HepG2 (cell line): ENCODE measurements around the gene EFCAB14. TPM values are rescaled to one million over a fixed set of nuclear protein-coding genes. Genes with fewer than 3 reads are reported as not detected.

Experiments used
- ATAC-seq: fragments of 200-7000 bp; cut with Tn5 transposase; 3 replicates; pipeline ENCODE4 v1.9.1; 2020; ENCODE audit warnings: mild to moderate bottlenecking, moderate library complexity
- BruUV-seq: library from RNA; stranded (reverse); fragments of 400-500 nt; replicated peaks from 2 replicates; lab custom pipeline; 2021; lab: Mats Ljungman, UMichigan
- CTCF ChIA-PET: fragments of 300-600 bp; formaldehyde crosslinking; extraction: SDS; loops from one replicate; lab custom pipeline; 2021; ENCODE audit warnings: low total read pairs, inconsistent platforms, low intra/inter-chr PET ratio; lab: Yijun Ruan, JAX
- POLR2A ChIA-PET: fragments of 350-600 bp; sonication (Branson Sonifier 250); formaldehyde crosslinking; loops from one replicate; lab custom pipeline; 2020; ENCODE audit warnings: antibody characterized with exemption, inconsistent platforms; lab: Yijun Ruan, JAX
- DNase-seq: peaks from one replicate; pipeline ENCODE4 v3.0.0-alpha.2; 2015; ENCODE audit warnings: low spot score
- FAIRE-seq: peaks from 3 replicates; lab custom pipeline; 2011; peaks lifted over from hg19 to GRCh38; lab: Jason Lieb, UNC
- H2AFZ ChIP-seq: one replicate; pipeline ENCODE4 v1.6.1; 2011; ENCODE audit warnings: low read length, inconsistent platforms
- H3K27ac ChIP-seq: fragments of 300-600 bp; 3 replicates; pipeline ENCODE4 v1.8.0; 2011; ENCODE audit warnings: mixed run types, mild to moderate bottlenecking, mixed read lengths, low read length, inconsistent platforms; ENCODE audit not compliant: insufficient read depth; ENCODE audit errors: extremely low read length
- H3K27me3 ChIP-seq, 2 experiments: fragments of 200-600 bp in 1 of 2; 2 replicates in 1 of 2; 3 replicates in 1 of 2; pipeline versions ENCODE4 v1.6.0 to v1.8.0; 2011; ENCODE audit warnings: low read length in 2 of 2, mild to moderate bottlenecking in 2 of 2, moderate library complexity in 2 of 2, inconsistent platforms in 1 of 2; ENCODE audit not compliant: insufficient read depth in 2 of 2, control insufficient read depth in 1 of 2
- H3K36me3 ChIP-seq, 2 experiments: fragments of 200-600 bp in 1 of 2; replicated peaks in 1 of 2; 2 replicates in 1 of 2; 3 replicates in 1 of 2; pipeline versions ENCODE4 v1.5.1 to v1.8.0; 2011; ENCODE audit warnings: low read length in 2 of 2, inconsistent platforms in 1 of 2; ENCODE audit not compliant: insufficient read depth in 2 of 2, control insufficient read depth in 1 of 2
- H3K4me1 ChIP-seq: 2 replicates; pipeline ENCODE4 v1.5.1; 2012; ENCODE audit warnings: low read length, inconsistent platforms; ENCODE audit not compliant: insufficient read depth
- H3K4me2 ChIP-seq: 2 replicates; pipeline ENCODE4 v1.6.0; 2011; ENCODE audit warnings: low read depth, low read length, inconsistent platforms
- H3K4me3 ChIP-seq, 3 experiments: fragments of 200-600 bp in 1 of 3; sonication (generic), shearing (Covaris generic) in 1 of 3; replicated peaks in 1 of 3; 2 replicates each; pipeline ENCODE4 v1.5.1; 2011 to 2016; ENCODE audit warnings: low read length in 3 of 3, inconsistent platforms in 2 of 3, low read depth in 2 of 3, mild to moderate bottlenecking in 2 of 3, control low read depth in 1 of 3, mixed read lengths in 1 of 3; ENCODE audit not compliant: insufficient read depth in 1 of 3
- H3K79me2 ChIP-seq: one replicate; pipeline ENCODE4 v1.6.1; 2011; ENCODE audit warnings: low read length, inconsistent platforms; ENCODE audit not compliant: insufficient read depth
- H3K9ac ChIP-seq: 2 replicates; pipeline ENCODE4 v1.6.0; 2011; ENCODE audit warnings: mild to moderate bottlenecking, low read depth, low read length, inconsistent platforms; ENCODE audit not compliant: insufficient read depth
- H3K9me3 ChIP-seq: 2 replicates; pipeline ENCODE4 v1.5.1; 2012; ENCODE audit warnings: mild to moderate bottlenecking, low read length
- H4K20me1 ChIP-seq: 2 replicates; pipeline ENCODE4 v1.6.0; 2011; ENCODE audit warnings: inconsistent platforms, mild to moderate bottlenecking, low read length, moderate library complexity; ENCODE audit not compliant: insufficient read depth
- HMG20B ChIP-seq: conservative IDR thresholded peaks from 2 replicates; pipeline ENCODE4 v1.6.1; 2016; ENCODE audit warnings: missing genetic modification reagents, missing compliant biosample characterization
- IKZF4 ChIP-seq: sonication (generic); formaldehyde crosslinking; IDR thresholded peaks from 2 replicates; pipeline ENCODE4 v1.5.1; 2020; ENCODE audit warnings: borderline replicate concordance, mild to moderate bottlenecking, low read depth, missing genetic modification reagents; ENCODE audit errors: not compliant biosample characterization
- MAFF ChIP-seq: IDR thresholded peaks from 2 replicates; pipeline ENCODE4 v1.6.1; 2011; ENCODE audit warnings: low read depth, low read length, improper control_type of control experiment
- MAFK ChIP-seq, 2 experiments: IDR thresholded peaks in 1 of 2; conservative IDR thresholded peaks in 1 of 2; 2 replicates each; pipeline ENCODE4 v1.6.1; 2011; ENCODE audit warnings: improper control_type of control experiment in 2 of 2, low read length in 2 of 2
- MTA1 ChIP-seq: sonication (generic); formaldehyde crosslinking; IDR thresholded peaks from 2 replicates; pipeline ENCODE4 v1.4.0; 2020; ENCODE audit warnings: missing genetic modification reagents, mild to moderate bottlenecking, borderline replicate concordance
- NR2F6 ChIP-seq, 2 experiments: IDR thresholded peaks; 2 replicates each; pipeline ENCODE4 v1.6.1; 2016; ENCODE audit warnings: antibody characterized with exemption in 1 of 2, mild to moderate bottlenecking in 1 of 2
- RELA ChIP-seq: sonication (generic); formaldehyde crosslinking; IDR thresholded peaks from 2 replicates; pipeline ENCODE4 v1.4.0; 2020; ENCODE audit warnings: missing genetic modification reagents
- SNAPC4 ChIP-seq: sonication (generic); formaldehyde crosslinking; IDR thresholded peaks from 2 replicates; pipeline ENCODE4 v1.4.0; 2020; ENCODE audit warnings: mild to moderate bottlenecking, missing genetic modification reagents
- SRSF9 ChIP-seq: fragments of 200-400 bp; formaldehyde crosslinking; IDR thresholded peaks from 2 replicates; pipeline ENCODE4 v1.6.1; 2018; ENCODE audit warnings: borderline replicate concordance, mild to moderate bottlenecking, low read depth, low read length; ENCODE audit not compliant: insufficient read depth, poor library complexity, severe bottlenecking
- YEATS2 ChIP-seq: sonication (generic); formaldehyde crosslinking; IDR thresholded peaks from 2 replicates; pipeline ENCODE4 v1.4.0; 2020; ENCODE audit warnings: missing genetic modification reagents, borderline replicate concordance
- ZSCAN5A ChIP-seq: sonication (generic); formaldehyde crosslinking; IDR thresholded peaks from 2 replicates; pipeline ENCODE4 v1.8.0; 2022; ENCODE audit warnings: mild to moderate bottlenecking, missing genetic modification reagents, borderline replicate concordance
- in situ Hi-C: cut with HindIII; loops from 2 replicates; pipeline ENCODE4 v1.10.0; 2017; ENCODE audit warnings: low pct_unique_long_range_greater_than_20kb; ENCODE audit not compliant: extremely low pct_ligation_motif_present
- intact Hi-C: fragments of 100-400 bp; cut with micrococcal nuclease; formaldehyde crosslinking; loops from one replicate; pipeline ENCODE4 v1.10.0; 2022; ENCODE audit not compliant: unreplicated experiment
- polyA plus RNA-seq, 8 experiments: library from polyadenylated mRNA; depleted of rRNA in 3 of 8; stranded (reverse) in 7 of 8; unstranded in 1 of 8; fragments of >200 nt; fragmentation: Illumina TruSeq in 4 of 8; extraction: Trizol in 4 of 8; gene quantifications; 2 replicates each; pipeline versions ENCODE4 v1.2.1 to v1.2.3, GENCODE V29; 2011 to 2016; ENCODE audit warnings: low read depth in 4 of 8, missing spikeins in 1 of 8, mixed read lengths in 1 of 8; ENCODE audit not compliant: insufficient read depth in 1 of 8
- total RNA-seq, 5 experiments: library from RNA; depleted of rRNA; stranded (reverse); fragments of >200 nt; fragmentation: Illumina TruSeq; extraction: Trizol; gene quantifications; 2 replicates each; pipeline ENCODE4 v1.2.3, GENCODE V29; 2016; ENCODE audit warnings: low read depth in 1 of 5

EFCAB14 gene
- total and polyA plus RNA-seq, 2 of the 13 experiments (the other 11 are each of a cell fraction or from before 2014, with no cell fraction given) = 13.4 to 17.9 TPM

GRCh38 chr1:46761740-46762139, 42.8 kb upstream of the EFCAB14 start:
- in situ Hi-C loops = no loop called here
- no peaks in the 10 kb centered on the region for H4K20me1 ChIP-seq
- no peak for FAIRE-seq

More at GRCh38 chr1:46761740-46762139, 42.8 kb upstream of the EFCAB14 start:
- ATAC-seq (no peak), DNase-seq (no peak)
- H2AFZ ChIP-seq = no peak overlapping the region
- H3K27ac ChIP-seq = no peak overlapping the region
- H3K9ac ChIP-seq = no peak overlapping the region
- ChIA-PET POLR2A (no interaction called here), CTCF (no interaction called here)
- H3K4me3 ChIP-seq = no peak overlapping the region
- H3K4me2 ChIP-seq = no peak overlapping the region
- H3K9me3 ChIP-seq = no peaks in the 10 kb centered on the region
- no TSS peak for BruUV-seq
- no peaks in the 10 kb centered on the region for H3K27me3 ChIP-seq
- no peak for TF ChIP-seq SNAPC4 (CRISPR knock-in tag)
- peak; percentile 22; the same call in 1 of the 2 replicates for TF ChIP-seq MAFF
- no peak for TF ChIP-seq NR2F6 (IDR thresholded peaks at IDR 0.05)
- no peak for TF ChIP-seq NR2F6 (CRISPR knock-in tag; IDR thresholded peaks at IDR 0.05)
- TF ChIP-seq MAFK (conservative IDR thresholded peaks at IDR 0.05 in 1 of 2, IDR thresholded peaks at IDR 0.05 in 1 of 2; ENCODE audit: low read length in 2 of 2) = peak; percentile 27 to 56; a peak in 2 of 4 replicates
- TF ChIP-seq IKZF4 (CRISPR knock-in tag) = no peak
- no peak for TF ChIP-seq YEATS2 (CRISPR knock-in tag)
- TF ChIP-seq HMG20B (CRISPR knock-in tag) = no peak
- TF ChIP-seq ZSCAN5A (CRISPR knock-in tag) = no peak
- TF ChIP-seq RELA (CRISPR knock-in tag) = no peak
- no peak for TF ChIP-seq MTA1 (CRISPR knock-in tag)
- TF ChIP-seq SRSF9 = no peak
- no peaks in the 10 kb centered on the region for H3K79me2 ChIP-seq
- no peaks in the 10 kb centered on the region for H3K36me3 ChIP-seq
- intact Hi-C loops = no loop called here
- peaks cover 19% of the 10 kb centered on the region for H3K4me1 ChIP-seq
